ENCODE results near the gene WDTC1.

- no peak for TF ChIP-seq CTCF (IDR thresholded peaks at IDR 0.05 in 4 of 5, conservative IDR thresholded peaks at IDR 0.05 in 1 of 5)
- no peak for TF ChIP-seq POLR2A (IDR thresholded peaks at IDR 0.05)
Observed at GRCh38 chr1:27290581-27290980, 56.1 kb downstream of the WDTC1 start.
